CD8-positive, alpha-beta memory T cell (primary cell): ENCODE results near the gene DOCK3. TPM values are rescaled to one million over a fixed set of nuclear protein-coding genes. Genes with fewer than 3 reads are reported as not detected.
"Not testable (repeated sequence)": the region's sequence is repeated elsewhere in the genome, so short reads cannot be mapped to it uniquely, and the experiment has no call there.

Experiments
- CTCF ChIA-PET: fragments of 350-600 bp; sonication (Branson Sonifier 250); formaldehyde crosslinking; loops from one replicate; lab custom pipeline; 2021; ENCODE audit warnings: antibody characterized with exemption; lab: Charles Lee
- POLR2A ChIA-PET: fragments of 350-600 bp; sonication (Branson Sonifier 250); formaldehyde crosslinking; loops from one replicate; lab custom pipeline; 2021; ENCODE audit warnings: antibody characterized with exemption; lab: Charles Lee
- DNase-seq, 5 donors: peaks; one replicate each; pipeline versions ENCODE4 v3.0.0 to v3.0.0-alpha.2; 2020 to 2022; ENCODE audit warnings: mixed read lengths in 1 of 5
- H3K27ac ChIP-seq: one replicate; pipeline ENCODE4 v1.7.0; 2013; ENCODE audit warnings: low read depth, mild to moderate bottlenecking, low read length, moderate library complexity
- H3K27me3 ChIP-seq: 2 replicates; pipeline ENCODE4 v1.7.0; 2013; ENCODE audit warnings: low read length, mild to moderate bottlenecking; ENCODE audit not compliant: insufficient read depth, poor library complexity, severe bottlenecking
- H3K36me3 ChIP-seq: 2 replicates; pipeline ENCODE4 v1.7.0; 2013; ENCODE audit warnings: mild to moderate bottlenecking, low read length, moderate library complexity; ENCODE audit not compliant: insufficient read depth
- H3K4me1 ChIP-seq: 2 replicates; pipeline ENCODE4 v1.7.0; 2013; ENCODE audit warnings: mild to moderate bottlenecking, low read length, moderate library complexity; ENCODE audit not compliant: insufficient read depth
- H3K4me3 ChIP-seq: 2 replicates; pipeline ENCODE4 v1.7.0; 2013; ENCODE audit warnings: mild to moderate bottlenecking, low read length
- H3K9me3 ChIP-seq: 2 replicates; pipeline ENCODE4 v1.7.0; 2013; ENCODE audit warnings: mild to moderate bottlenecking, low read length
- H3K27ac Mint-ChIP-seq, 8 donors: one replicate each; pipeline ENCODE4 v1.8.0; 2020 to 2021; ENCODE audit warnings: mixed read lengths in 8 of 8, mild to moderate bottlenecking in 6 of 8, inconsistent platforms in 3 of 8, moderate library complexity in 3 of 8
- H3K27me3 Mint-ChIP-seq, 2 donors: one replicate each; pipeline ENCODE4 v1.8.0; 2020 to 2021; ENCODE audit warnings: mixed read lengths in 2 of 2, mild to moderate bottlenecking in 1 of 2, moderate library complexity in 1 of 2
- H3K36me3 Mint-ChIP-seq, 3 donors: one replicate each; pipeline ENCODE4 v1.8.0; 2020 to 2021; ENCODE audit warnings: mixed read lengths in 3 of 3, inconsistent platforms in 1 of 3, mild to moderate bottlenecking in 1 of 3
- H3K4me1 Mint-ChIP-seq, 3 donors: one replicate each; pipeline ENCODE4 v1.8.0; 2020 to 2021; ENCODE audit warnings: mixed read lengths in 3 of 3, inconsistent platforms in 1 of 3, mild to moderate bottlenecking in 1 of 3
- H3K4me3 Mint-ChIP-seq, 7 donors: one replicate each; pipeline ENCODE4 v1.8.0; 2020 to 2021; ENCODE audit warnings: mixed read lengths in 7 of 7, mild to moderate bottlenecking in 6 of 7, moderate library complexity in 4 of 7, inconsistent platforms in 2 of 7
- H3K9me3 Mint-ChIP-seq, 5 donors: one replicate each; pipeline ENCODE4 v1.8.0; 2020 to 2022; ENCODE audit warnings: mixed read lengths in 5 of 5, mild to moderate bottlenecking in 3 of 5, moderate library complexity in 2 of 5, inconsistent platforms in 1 of 5
- polyA plus RNA-seq: library from polyadenylated mRNA; unstranded; fragments of 300-500 nt; fragmentation: Illumina TruSeq; gene quantifications from one replicate; pipeline ENCODE4 v1.2.3, GENCODE V29; 2021
- total RNA-seq, 2 experiments: library from RNA; stranded (reverse); gene quantifications; one replicate each; pipeline ENCODE4 v1.2.3, GENCODE V29; 2021

Gene DOCK3
- total and polyA plus RNA-seq, 3 experiments from 2014 or later = 0.16 to 2.1 (median 2.0) TPM

DNA sequence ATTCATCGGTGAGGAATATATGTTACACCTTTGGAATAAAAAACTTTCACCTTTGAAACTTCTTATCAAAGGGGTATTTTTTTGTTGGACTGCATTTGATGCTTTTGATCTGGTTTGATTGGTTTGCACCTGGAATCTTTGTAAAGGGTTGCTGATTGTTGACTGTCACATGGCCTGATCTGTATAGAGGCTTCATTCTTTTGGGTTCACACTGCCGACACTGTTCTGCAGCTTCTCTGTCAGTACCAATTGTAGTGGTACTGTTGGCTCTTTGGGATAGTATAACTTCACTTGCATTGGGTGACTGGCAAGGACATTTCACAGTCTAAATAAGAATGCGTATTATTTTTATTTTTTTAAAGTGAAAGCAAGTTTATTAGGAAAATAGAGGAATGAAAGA, 155.7 kb downstream of the DOCK3 start:
- H3K9me3 Mint-ChIP-seq = peaks cover 0 to 8% (median 2%) of the 10 kb centered on the region in 5 donors
- H3K4me3 Mint-ChIP-seq = no peak overlapping the region
- H3K27ac Mint-ChIP-seq = no peak overlapping the region
- POLR2A ChIA-PET = no interaction called here
- no peaks in the 10 kb centered on the region for H3K36me3 ChIP-seq
- peaks cover 12 to 21% of the 10 kb centered on the region in 2 donors for H3K27me3 Mint-ChIP-seq
- H3K27ac ChIP-seq = no peak overlapping the region
- H3K4me1 Mint-ChIP-seq = no peaks in the 10 kb centered on the region
- no peak for DNase-seq
- H3K4me3 ChIP-seq = no peak overlapping the region
- peaks cover 0 to 18% (median 0%) of the 10 kb centered on the region in 3 donors for H3K36me3 Mint-ChIP-seq
- no peaks in the 10 kb centered on the region for H3K4me1 ChIP-seq
- H3K27me3 ChIP-seq = no peaks in the 10 kb centered on the region
- CTCF ChIA-PET = no interaction called here
- no peaks in the 10 kb centered on the region for H3K9me3 ChIP-seq

DNA sequence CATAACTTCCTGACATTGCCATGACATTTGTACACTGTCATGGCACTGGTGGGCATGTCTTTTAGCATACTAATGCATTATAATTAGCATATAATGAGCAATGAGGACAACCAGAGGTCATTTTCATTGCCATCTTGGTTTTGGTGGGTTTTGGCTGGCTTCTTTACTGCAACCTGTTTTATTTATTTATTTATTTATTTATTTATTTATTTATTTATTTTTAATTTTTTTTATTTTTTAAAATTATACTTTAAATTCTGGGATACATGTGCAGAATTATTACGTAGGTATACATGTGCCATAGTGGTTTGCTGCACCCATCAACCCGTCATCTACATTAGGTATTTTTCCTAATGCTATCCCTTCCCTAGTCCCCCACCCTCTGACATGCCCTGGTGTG, 156.3 kb downstream of the DOCK3 start:
- H3K27ac ChIP-seq, POLR2A ChIA-PET, H3K27me3 ChIP-seq, H3K4me1 ChIP-seq, H3K4me1 Mint-ChIP-seq, H3K4me3 Mint-ChIP-seq, CTCF ChIA-PET, H3K36me3 ChIP-seq, H3K9me3 Mint-ChIP-seq, DNase-seq, H3K27ac Mint-ChIP-seq, H3K4me3 ChIP-seq, H3K9me3 ChIP-seq: not testable (repeated sequence)
- H3K27me3 Mint-ChIP-seq = peaks cover 12 to 22% of the 10 kb centered on the region in 2 donors
- peaks cover 0 to 18% (median 0%) of the 10 kb centered on the region in 3 donors for H3K36me3 Mint-ChIP-seq

DNA sequence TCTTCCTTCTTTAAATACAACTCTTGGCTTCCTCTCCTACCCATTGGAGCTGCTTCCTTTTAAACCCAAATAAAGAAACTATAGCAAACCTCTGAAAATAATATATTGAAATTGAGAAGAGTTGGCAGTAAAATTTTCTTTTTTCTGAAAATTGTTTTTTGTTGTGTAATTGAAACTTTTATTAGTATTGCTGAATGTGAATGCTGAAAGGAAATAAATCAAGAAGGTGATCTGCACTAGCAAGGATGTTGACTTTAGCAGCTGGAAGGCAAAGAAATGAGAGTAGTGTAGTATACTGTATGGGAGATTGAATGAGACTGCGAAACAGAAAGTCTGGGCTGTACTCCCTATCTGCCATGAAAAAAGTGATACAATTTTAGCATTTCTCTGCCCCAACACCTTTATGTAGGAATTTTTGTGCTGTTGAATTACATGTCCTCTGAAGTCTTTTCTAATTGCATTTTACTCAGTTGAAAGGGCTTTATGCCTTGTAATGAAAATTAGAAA, 166.3 kb downstream of the DOCK3 start:
- peaks cover 4 to 24% of the 10 kb centered on the region in 2 donors for H3K27me3 Mint-ChIP-seq
- H3K4me1 Mint-ChIP-seq = no peaks in the 10 kb centered on the region
- H3K4me3 Mint-ChIP-seq = no peak overlapping the region
- no peak for DNase-seq
- H3K27ac ChIP-seq = no peak overlapping the region
- H3K36me3 Mint-ChIP-seq = peaks cover 0 to 3% (median 0%) of the 10 kb centered on the region in 3 donors
- H3K9me3 ChIP-seq = no peaks in the 10 kb centered on the region
- POLR2A ChIA-PET = no interaction called here
- H3K4me3 ChIP-seq = no peak overlapping the region
- no peaks in the 10 kb centered on the region for H3K27me3 ChIP-seq
- no peak overlapping the region for H3K27ac Mint-ChIP-seq
- CTCF ChIA-PET = no interaction called here
- H3K4me1 ChIP-seq = no peaks in the 10 kb centered on the region
- H3K9me3 Mint-ChIP-seq = peaks cover 0 to 2% (median 0%) of the 10 kb centered on the region in 5 donors
- H3K36me3 ChIP-seq = no peaks in the 10 kb centered on the region

DNA sequence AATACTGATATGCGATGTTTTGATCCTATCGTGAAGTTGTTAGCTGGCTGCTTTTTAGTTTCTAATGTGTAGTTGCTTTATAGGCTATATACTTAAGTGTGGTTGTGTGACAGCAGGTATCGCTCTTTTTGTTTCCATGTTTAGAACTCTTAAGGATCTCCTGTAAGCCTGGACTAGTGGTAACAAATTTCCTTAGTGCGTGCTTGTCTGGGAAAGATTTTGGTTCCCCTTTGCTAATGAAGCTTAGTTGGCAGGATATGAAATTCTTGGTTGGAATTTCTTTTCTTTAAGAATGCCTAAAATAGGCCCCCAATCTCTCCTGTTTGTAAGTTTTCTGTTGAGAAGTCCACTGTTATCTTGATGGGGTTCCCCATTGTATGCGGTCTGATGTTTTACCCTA, 173.6 kb downstream of the DOCK3 start:
- Histone ChIP-seq H3K4me3 (no peak overlapping the region), H3K27ac (no peak overlapping the region), H3K36me3 (no peaks in the 10 kb centered on the region), H3K9me3 (no peaks in the 10 kb centered on the region), H3K27me3 (no peaks in the 10 kb centered on the region), H3K4me1 (no peaks in the 10 kb centered on the region)
- peaks cover 2 to 34% of the 10 kb centered on the region in 2 donors for H3K27me3 Mint-ChIP-seq
- H3K4me3 Mint-ChIP-seq = no peak overlapping the region
- peaks cover 7 to 20% (median 16%) of the 10 kb centered on the region in 5 donors for H3K9me3 Mint-ChIP-seq
- peaks cover 0 to 21% (median 0%) of the 10 kb centered on the region in 3 donors for H3K36me3 Mint-ChIP-seq
- DNase-seq = no peak
- no peaks in the 10 kb centered on the region for H3K4me1 Mint-ChIP-seq
- H3K27ac Mint-ChIP-seq = no peak overlapping the region
- ChIA-PET POLR2A (no interaction called here), CTCF (no interaction called here)

DNA sequence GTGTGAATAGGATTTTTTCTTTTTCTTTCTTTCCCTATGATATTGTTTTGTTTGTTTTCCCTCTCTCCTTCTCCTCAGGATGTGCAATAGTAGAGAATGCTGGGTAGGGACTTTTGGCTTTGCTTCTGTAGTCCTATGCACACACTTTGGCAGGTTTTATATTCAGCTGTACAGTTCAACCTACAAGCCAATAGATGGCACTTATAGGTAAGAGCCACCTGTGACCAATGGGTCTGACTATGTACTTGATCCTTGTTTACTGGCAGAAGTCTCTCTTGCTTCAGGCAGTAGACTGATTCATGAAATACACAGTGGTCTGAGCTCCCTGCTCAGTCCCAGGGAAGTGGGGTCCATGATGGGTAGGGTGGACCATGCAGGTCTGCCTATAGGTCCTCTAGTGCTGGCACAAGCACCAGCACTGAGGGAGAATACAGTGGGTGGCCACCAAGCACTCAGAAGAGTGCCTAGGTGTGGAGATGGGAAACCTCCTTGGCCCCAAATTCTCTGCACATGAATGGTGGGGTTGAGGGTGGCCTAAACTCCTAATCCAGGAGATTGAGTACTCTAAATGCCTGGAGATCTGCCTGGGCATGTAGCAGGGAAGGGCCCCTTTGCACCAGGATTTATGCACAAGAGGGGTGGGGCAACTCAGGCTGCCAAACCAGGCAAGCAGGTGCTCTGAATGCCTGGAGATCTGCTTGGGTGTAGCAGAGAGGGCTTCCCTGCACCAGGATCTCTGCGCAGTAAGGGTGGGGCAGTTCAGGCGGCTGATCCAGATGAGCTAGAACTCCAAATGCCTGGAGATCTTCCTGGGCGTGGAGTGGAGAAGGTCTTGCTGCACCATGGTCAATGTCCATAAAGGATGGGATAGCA, 176.1 kb downstream of the DOCK3 start:
- H3K4me3 ChIP-seq = no peak overlapping the region
- Mint-ChIP-seq H3K4me3 (no peak overlapping the region), H3K27ac (no peak overlapping the region), H3K4me1 (no peaks in the 10 kb centered on the region), H3K36me3 (peaks cover 0 to 20% (median 0%) of the 10 kb centered on the region in 3 donors), H3K27me3 (peaks cover 2 to 28% of the 10 kb centered on the region in 2 donors), H3K9me3 (peaks cover 7 to 22% (median 17%) of the 10 kb centered on the region in 5 donors)
- H3K36me3 ChIP-seq = no peaks in the 10 kb centered on the region
- no peak overlapping the region for H3K27ac ChIP-seq
- H3K4me1 ChIP-seq = no peaks in the 10 kb centered on the region
- no peaks in the 10 kb centered on the region for H3K27me3 ChIP-seq
- no peaks in the 10 kb centered on the region for H3K9me3 ChIP-seq
- POLR2A ChIA-PET = no interaction called here
- DNase-seq = no peak
- CTCF ChIA-PET = no interaction called here

DNA sequence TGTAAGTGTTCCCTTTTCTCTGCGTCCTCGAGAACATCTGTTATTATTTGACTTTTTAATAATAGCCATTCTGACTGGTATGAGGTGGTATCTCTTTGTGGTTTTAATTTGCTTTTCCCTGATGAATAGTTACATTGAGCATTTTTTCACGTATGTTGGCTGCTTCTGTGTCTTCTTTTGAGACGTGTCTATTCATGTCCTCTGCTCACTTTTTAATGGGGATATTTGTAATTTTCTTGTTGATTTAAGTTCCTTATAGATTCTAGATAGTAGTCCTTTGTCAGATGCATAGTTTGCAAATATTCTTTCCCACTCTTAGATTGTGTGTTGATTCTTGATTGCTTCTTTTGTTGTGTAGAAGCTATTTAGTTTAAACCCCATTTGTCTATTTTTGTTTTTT, 179.2 kb downstream of the DOCK3 start:
- Histone ChIP-seq H3K36me3 (no peaks in the 10 kb centered on the region), H3K9me3 (no peaks in the 10 kb centered on the region), H3K4me1 (no peaks in the 10 kb centered on the region), H3K4me3 (no peak overlapping the region), H3K27ac (no peak overlapping the region), H3K27me3 (no peaks in the 10 kb centered on the region)
- H3K36me3 Mint-ChIP-seq = peaks cover 0 to 11% (median 0%) of the 10 kb centered on the region in 3 donors
- CTCF ChIA-PET = no interaction called here
- no peak overlapping the region for H3K27ac Mint-ChIP-seq
- H3K4me1 Mint-ChIP-seq = no peaks in the 10 kb centered on the region
- no peak overlapping the region for H3K4me3 Mint-ChIP-seq
- peaks cover 0 to 9% (median 5%) of the 10 kb centered on the region in 5 donors for H3K9me3 Mint-ChIP-seq
- DNase-seq = no peak
- POLR2A ChIA-PET = no interaction called here
- peaks cover 2 to 3% of the 10 kb centered on the region in 2 donors for H3K27me3 Mint-ChIP-seq

DNA sequence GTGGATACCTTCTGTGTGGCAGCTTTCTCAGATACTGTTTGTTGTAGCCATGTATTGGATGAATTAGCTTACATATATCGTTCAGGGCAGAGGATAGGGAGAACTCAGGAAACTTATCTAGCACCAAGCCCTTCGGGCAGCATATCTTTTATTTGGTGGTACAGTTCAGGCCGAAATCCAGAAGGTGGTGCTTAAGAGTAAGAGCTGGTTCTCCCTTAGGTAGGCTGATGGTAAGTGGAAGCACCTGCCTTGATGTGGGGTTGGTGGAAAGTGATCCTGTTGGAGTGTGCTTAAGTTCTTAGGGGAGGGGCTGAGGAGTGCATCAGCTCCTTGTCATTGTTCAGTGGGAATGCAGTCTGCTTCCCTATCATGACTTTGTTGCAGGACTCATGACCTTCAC, 187.5 kb downstream of the DOCK3 start:
- Mint-ChIP-seq H3K4me1 (no peaks in the 10 kb centered on the region), H3K27me3 (peaks cover 5 to 39% of the 10 kb centered on the region in 2 donors), H3K36me3 (peaks cover 0 to 29% (median 0%) of the 10 kb centered on the region in 3 donors), H3K9me3 (peaks cover 4 to 26% (median 8%) of the 10 kb centered on the region in 5 donors), H3K4me3 (no peak overlapping the region), H3K27ac (no peak overlapping the region)
- no peaks in the 10 kb centered on the region for H3K36me3 ChIP-seq
- no peak for DNase-seq
- POLR2A ChIA-PET = no interaction called here
- no peak overlapping the region for H3K4me3 ChIP-seq
- H3K27ac ChIP-seq = no peak overlapping the region
- CTCF ChIA-PET = interaction anchor here (0.6 kb wide), 1 partner anchor 332 kb away, joined by 3 read pairs; no protein-coding TSS in a partner anchor
- no peaks in the 10 kb centered on the region for H3K9me3 ChIP-seq
- H3K27me3 ChIP-seq = no peaks in the 10 kb centered on the region
- no peaks in the 10 kb centered on the region for H3K4me1 ChIP-seq
